Measurements from ENCODE around the gene NPAS3. TPM values are rescaled to one million over a fixed set of nuclear protein-coding genes. Genes with fewer than 3 reads are reported as not detected.

Gene NPAS3
- total RNA-seq, 2 experiments from 2014 or later: not detected

- Histone ChIP-seq H3K36me3 (ENCODE audit: insufficient read depth, low read length) (no peaks in the 10 kb centered on the region), H4K20me1 (ENCODE audit: insufficient read depth, low read length) (no peaks in the 10 kb centered on the region), H3K9me2 (ENCODE audit: insufficient read depth, low read length) (no peaks in the 10 kb centered on the region), H3K4me2 (ENCODE audit: low read length) (no peak overlapping the region), H3K4me3 (ENCODE audit: low read depth, low read length, poor library complexity, severe bottlenecking) (no peak overlapping the region), H3K9me3 (ENCODE audit: low read length) (no peaks in the 10 kb centered on the region), H3K4me1 (ENCODE audit: insufficient read depth, low read length, poor library complexity, severe bottlenecking) (no peaks in the 10 kb centered on the region), H3K27ac (ENCODE audit: low read depth, low read length, poor library complexity, severe bottlenecking) (no peak overlapping the region), H2AFZ (ENCODE audit: low read length) (no peak overlapping the region), H3K79me2 (ENCODE audit: insufficient read depth, low read depth, low read length) (no peaks in the 10 kb centered on the region)
- intact Hi-C loops (cut with micrococcal nuclease; ENCODE audit: unreplicated experiment): no loop called here
- CTCF ChIA-PET (ENCODE audit: unreplicated experiment): no interaction called here
- TF ChIP-seq CTCF (conservative IDR thresholded peaks at IDR 0.05; ENCODE audit: low read length) (no peak), EZH2phosphoT487 (IDR thresholded peaks at IDR 0.05; ENCODE audit: borderline replicate concordance, low read depth, low read length) (no peak)
- DNase-seq (ENCODE audit: low spot score): no peak
- POLR2A ChIA-PET: no interaction called here
- no TSS peak for BruUV-seq (replicated peaks)
Observed at GRCh38 chr14:33457021-33457420, 518.3 kb downstream of the NPAS3 start.

GRCh38 chr14:33457617-33458016 lies 518.9 kb downstream of the NPAS3 start:
- Histone ChIP-seq H4K20me1 (ENCODE audit: insufficient read depth, low read length) (no peaks in the 10 kb centered on the region), H3K9me2 (ENCODE audit: insufficient read depth, low read length) (no peaks in the 10 kb centered on the region), H2AFZ (ENCODE audit: low read length) (no peak overlapping the region), H3K36me3 (ENCODE audit: insufficient read depth, low read length) (no peaks in the 10 kb centered on the region), H3K4me1 (ENCODE audit: insufficient read depth, low read length, poor library complexity, severe bottlenecking) (no peaks in the 10 kb centered on the region), H3K4me2 (ENCODE audit: low read length) (no peak overlapping the region), H3K9me3 (ENCODE audit: low read length) (no peaks in the 10 kb centered on the region), H3K4me3 (ENCODE audit: low read depth, low read length, poor library complexity, severe bottlenecking) (no peak overlapping the region), H3K79me2 (ENCODE audit: insufficient read depth, low read depth, low read length) (no peaks in the 10 kb centered on the region), H3K27ac (ENCODE audit: low read depth, low read length, poor library complexity, severe bottlenecking) (no peak overlapping the region)
- DNase-seq (ENCODE audit: low spot score): no peak
- POLR2A ChIA-PET: no interaction called here
- CTCF ChIA-PET (ENCODE audit: unreplicated experiment): no interaction called here
- no TSS peak for BruUV-seq (replicated peaks)
- no peak for TF ChIP-seq CTCF (conservative IDR thresholded peaks at IDR 0.05; ENCODE audit: low read length)
- no peak for TF ChIP-seq EZH2phosphoT487 (IDR thresholded peaks at IDR 0.05; ENCODE audit: borderline replicate concordance, low read depth, low read length)
- intact Hi-C loops (cut with micrococcal nuclease; ENCODE audit: unreplicated experiment): no loop called here

- TF ChIP-seq CTCF (conservative IDR thresholded peaks at IDR 0.05; ENCODE audit: low read length) (no peak), EZH2phosphoT487 (IDR thresholded peaks at IDR 0.05; ENCODE audit: borderline replicate concordance, low read depth, low read length) (no peak)
- Histone ChIP-seq H3K27ac (ENCODE audit: low read depth, low read length, poor library complexity, severe bottlenecking) (no peak overlapping the region), H3K4me3 (ENCODE audit: low read depth, low read length, poor library complexity, severe bottlenecking) (no peak overlapping the region), H3K4me1 (ENCODE audit: insufficient read depth, low read length, poor library complexity, severe bottlenecking) (no peaks in the 10 kb centered on the region), H2AFZ (ENCODE audit: low read length) (no peak overlapping the region), H3K36me3 (ENCODE audit: insufficient read depth, low read length) (no peaks in the 10 kb centered on the region), H3K9me3 (ENCODE audit: low read length) (no peaks in the 10 kb centered on the region), H3K4me2 (ENCODE audit: low read length) (no peak overlapping the region), H4K20me1 (ENCODE audit: insufficient read depth, low read length) (no peaks in the 10 kb centered on the region), H3K9me2 (ENCODE audit: insufficient read depth, low read length) (no peaks in the 10 kb centered on the region), H3K79me2 (ENCODE audit: insufficient read depth, low read depth, low read length) (no peaks in the 10 kb centered on the region)
- intact Hi-C loops (cut with micrococcal nuclease; ENCODE audit: unreplicated experiment): no loop called here
- DNase-seq (ENCODE audit: low spot score): no peak
- POLR2A ChIA-PET: no interaction called here
- CTCF ChIA-PET (ENCODE audit: unreplicated experiment): no interaction called here
- BruUV-seq (replicated peaks): no TSS peak
Observed at GRCh38 chr14:33460164-33460563, 521.5 kb downstream of the NPAS3 start.
